OCI-M2 (cell line): Measurements from ENCODE around the gene ARAP2.

Experiments
- DNase-seq: peaks from one replicate; lab custom pipeline; 2025; ENCODE audit not compliant: unreplicated experiment; lab: John Stamatoyannopoulos, UW

Gene ARAP2

GRCh38 chr4:36244257-36245082, at the start of gene ARAP2:
Gene ARAP2 (minus strand): TSS chr4:36244514. CDS start chr4:36229486, 15,028 bp downstream.
- DNase-seq, result no peak

GRCh38 chr4:36292556-36293188, 48.4 kb upstream of the ARAP2 start:
- DNase-seq, result no peak

DNA sequence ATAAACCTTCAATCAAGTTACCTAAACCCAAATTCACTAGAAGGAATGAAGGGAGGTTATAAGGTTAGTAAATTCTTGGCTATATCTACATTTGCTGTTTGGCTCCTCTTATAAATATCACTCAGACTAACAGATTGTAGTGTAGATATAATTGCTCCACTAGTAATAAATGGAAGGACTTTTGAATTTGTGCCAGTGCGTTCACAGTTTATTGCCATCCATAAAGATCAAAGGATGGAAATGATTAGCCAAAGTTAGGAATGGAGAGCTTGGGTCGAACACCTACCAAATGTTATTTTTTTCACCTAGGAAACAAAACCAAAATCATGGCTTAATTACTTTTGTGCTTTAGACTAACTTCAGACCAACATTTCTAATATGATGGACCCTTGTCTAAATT, 46.3 kb upstream of the ARAP2 start:
- DNase-seq, result no peak

- no peak for DNase-seq
Observed at GRCh38 chr4:36288731-36289426, 44.6 kb upstream of the ARAP2 start.

GRCh38 chr4:36286481-36286871, 42.2 kb upstream of the ARAP2 start:
- no peak for DNase-seq

- DNase-seq, result no peak
Observed at GRCh38 chr4:36285784-36286480, 41.6 kb upstream of the ARAP2 start.

- DNase-seq, result no peak
Observed at GRCh38 chr4:36283912-36284465, 39.7 kb upstream of the ARAP2 start.

DNA sequence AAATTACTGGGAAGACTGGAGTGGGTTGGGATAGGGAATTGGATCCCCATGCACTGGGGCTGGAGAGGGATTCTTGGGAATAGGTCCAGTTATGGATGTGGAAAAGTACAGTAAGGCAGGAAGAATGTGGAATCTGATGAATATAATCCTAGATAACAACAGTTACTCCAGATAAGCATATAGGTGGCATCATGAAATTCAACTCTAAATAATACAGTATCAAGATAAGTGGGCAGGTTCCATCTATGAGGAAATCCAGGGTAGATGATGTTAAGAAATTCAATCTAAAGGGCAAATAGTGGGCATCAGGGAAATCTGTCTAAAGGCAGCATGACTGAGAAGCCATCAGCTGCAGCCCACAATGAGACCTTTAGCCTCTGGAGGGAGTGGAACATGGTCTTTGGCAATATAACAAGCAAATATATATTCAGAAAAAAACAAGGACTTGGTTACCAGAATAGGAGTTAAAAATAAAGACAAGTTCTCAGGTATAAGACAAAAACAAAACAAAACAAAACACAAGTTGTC, 38.3 kb upstream of the ARAP2 start:
- DNase-seq, result no peak

GRCh38 chr4:36281384-36282106, 37.2 kb upstream of the ARAP2 start, which contains the start of gene DTHD1:
Gene DTHD1 (plus strand): TSS chr4:36281616. CDS start chr4:36281759, 143 bp downstream.
- DNase-seq, result no peak

DNA sequence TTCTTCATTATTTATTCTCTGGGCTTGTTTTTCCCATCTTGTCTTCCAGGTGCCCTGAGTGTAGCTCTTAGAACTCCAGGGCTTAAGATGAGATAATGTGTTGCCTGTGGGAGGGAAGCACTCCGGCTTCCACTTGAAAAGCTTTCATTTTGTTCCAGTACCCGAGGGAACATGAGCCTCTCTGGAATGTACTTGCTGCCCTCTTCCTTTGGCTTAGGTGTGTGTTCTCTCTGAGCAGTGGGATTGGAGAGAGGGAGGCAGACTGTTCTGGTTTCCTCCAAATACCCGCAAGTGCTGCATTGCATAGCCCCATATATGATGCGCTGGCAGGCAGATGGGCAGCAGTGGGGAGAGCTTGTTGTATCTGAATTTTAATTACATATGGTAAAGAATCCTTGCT, 36.2 kb upstream of the ARAP2 start:
- DNase-seq, result no peak

DNA sequence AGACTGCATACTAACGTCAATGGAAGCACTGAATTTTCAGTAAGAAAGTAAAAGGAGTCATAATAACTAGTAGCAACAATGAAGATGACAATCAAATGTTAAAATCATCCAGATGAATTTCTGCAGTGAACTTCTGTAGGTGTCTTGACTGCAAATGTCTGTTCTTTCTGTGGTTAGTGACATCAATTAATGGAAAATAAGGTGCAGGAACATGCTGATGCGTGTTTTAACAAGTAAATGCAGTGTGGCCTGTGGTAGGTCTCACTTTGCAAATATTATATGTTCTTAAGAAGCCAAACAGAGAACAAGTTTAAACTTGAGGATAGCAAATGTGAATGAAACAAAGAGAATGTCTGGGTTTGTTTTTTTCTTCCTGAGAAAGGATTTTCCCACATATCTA, 34.5 kb upstream of the ARAP2 start:
- DNase-seq, result no peak

GRCh38 chr4:36277533-36277932, 33.2 kb upstream of the ARAP2 start:
- DNase-seq, result no peak

GRCh38 chr4:36274158-36274557, 29.8 kb upstream of the ARAP2 start:
- DNase-seq, result no peak

DNA sequence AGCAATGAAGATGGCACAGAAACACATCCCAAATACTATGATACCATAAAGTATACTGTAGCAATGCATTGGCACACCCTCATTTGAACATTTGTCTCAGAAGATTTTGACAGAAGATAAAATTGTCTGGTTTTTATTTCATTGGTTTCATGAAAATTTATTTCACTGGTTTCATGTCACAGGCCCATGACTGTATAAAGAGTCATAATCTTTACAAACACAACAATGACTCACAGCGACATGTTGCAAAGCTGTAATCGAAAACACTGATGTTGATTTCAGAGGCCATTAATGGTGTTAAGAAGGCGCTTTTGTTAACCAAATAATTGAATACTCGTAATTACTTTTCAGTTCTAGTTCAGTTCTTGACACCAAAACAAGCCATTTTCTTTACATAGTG, 29.0 kb upstream of the ARAP2 start:
- no peak for DNase-seq

DNA sequence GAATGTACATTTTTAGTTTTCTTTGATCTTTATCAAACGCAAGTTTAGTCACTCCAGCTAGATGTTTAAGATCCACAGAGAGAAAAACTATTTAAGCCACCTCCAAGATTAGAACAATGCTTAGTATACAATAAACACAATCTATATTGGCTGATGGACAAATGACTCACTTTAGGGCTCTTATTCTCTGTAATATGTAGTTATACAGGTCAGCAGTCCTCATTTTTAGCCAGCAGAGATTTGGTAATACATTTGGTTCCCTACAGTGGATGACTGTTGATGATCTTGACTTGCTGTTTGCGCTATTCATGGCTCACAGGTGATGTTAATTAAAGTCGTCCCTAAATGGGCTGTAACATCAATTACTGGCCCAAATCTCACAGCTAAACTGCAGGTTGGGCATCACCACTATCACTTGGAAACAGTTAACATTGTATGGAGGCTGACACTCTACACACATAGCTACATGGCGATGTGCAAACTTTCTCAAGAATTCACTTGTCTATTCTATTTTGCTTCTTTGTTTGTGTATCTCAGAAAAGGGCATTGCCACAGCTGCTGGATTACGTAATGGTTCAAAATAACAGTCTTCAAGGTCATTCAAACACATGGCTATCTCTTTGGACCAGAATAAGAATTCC, 25.3 kb upstream of the ARAP2 start:
- DNase-seq, result no peak

- DNase-seq, result no peak
Observed at GRCh38 chr4:36269101-36269500, 24.8 kb upstream of the ARAP2 start.

- DNase-seq, result no peak
Observed at GRCh38 chr4:36267486-36268268, 23.4 kb upstream of the ARAP2 start.

DNA sequence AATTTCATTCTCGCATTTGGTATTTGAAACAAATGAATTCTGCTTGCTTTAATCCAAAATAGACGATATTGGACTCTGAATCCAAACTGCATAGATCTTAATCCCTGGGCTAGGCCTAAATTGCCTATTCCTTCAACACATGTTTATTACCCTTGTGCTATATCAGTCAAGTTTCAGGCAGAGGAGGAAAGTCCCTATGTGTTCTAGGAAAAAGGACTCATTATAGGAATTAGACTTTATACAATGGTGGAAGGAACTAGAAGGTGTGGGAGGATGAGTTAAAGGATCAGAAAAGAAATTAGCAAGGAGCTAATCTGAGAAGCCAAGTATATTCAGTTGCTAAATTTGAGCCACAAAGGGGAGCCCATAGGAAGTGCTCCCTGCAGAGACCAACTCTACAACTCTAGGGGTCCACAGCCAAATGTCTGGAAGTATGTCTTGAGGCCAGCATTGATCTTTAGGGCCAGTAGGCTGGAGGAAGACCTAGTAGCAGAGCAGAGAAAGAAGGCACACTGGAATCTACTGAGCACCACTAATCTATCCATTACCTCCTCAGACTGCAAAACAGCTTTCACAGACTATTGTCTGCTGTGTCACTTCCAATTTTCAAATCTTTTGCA, 20.0 kb upstream of the ARAP2 start:
- DNase-seq, result no peak
